ENCODE results near the gene TWIST2.

Gene TWIST2

DNA sequence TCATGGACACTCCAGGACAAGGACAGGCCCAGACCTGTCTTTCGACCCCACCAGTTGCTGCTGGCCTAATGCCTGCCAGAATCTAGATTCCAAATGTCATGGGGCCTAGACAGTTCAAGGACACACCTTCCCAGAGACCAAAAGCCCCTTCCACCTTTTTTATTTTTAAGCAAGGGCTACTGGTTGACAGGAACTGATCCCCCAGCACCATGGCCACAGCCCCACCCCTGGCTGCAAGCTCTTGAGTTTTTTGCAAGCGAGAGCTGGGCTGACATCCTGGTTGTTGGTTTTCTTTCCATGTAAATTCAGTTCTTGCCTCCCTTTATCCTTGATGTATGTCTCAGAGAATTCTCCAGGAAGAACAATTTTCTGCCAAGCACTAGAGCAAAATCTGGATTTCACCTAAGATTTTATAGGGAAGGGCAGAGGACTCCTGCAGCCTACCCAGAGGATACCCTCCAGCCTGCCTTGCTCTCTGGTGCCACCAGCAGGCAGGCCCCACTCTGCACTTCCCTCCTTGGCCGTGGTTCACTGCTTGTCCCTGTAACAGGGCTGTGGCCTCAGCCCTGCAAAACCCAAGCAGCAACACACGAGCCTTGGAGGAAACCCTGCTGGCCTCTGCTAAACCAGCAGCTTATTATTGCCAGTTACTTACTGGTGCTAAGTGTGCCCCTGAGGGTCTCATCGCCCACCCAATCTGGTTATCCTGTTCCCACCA is 97.7 kb downstream of the TWIST2 start:
- DNase-seq = no peak

GRCh38 chr2:238946318-238947242 is 98.7 kb downstream of the TWIST2 start:
- no peak for DNase-seq

DNA sequence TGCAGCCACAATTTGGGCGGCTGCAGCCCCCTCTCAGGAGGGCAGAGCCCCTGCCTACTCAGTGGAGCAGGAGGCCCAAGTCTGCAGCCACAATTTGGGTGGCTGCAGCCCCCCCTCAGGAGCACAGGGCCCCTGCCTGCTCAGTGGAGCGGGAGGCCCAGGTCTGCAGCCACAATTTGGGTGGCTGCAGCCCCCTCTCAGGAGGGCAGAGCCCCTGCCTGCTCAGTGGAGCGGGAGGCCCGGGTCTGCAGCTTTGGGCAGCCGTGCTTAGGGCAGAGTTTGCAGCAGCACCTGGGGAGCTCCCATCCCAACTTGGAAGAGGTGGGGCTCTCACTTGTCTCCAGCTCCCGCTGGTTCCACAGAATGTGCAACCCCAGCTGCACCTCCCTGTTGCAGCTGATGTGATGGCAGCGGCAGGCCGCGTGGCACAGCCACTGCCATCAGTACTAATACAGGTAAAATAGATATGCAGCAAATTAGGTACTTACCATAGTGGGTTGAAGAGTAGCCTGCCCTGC is 99.4 kb downstream of the TWIST2 start:
- no peak for DNase-seq

GRCh38 chr2:238947920-238948710 is 100.2 kb downstream of the TWIST2 start:
- no peak for DNase-seq

DNA sequence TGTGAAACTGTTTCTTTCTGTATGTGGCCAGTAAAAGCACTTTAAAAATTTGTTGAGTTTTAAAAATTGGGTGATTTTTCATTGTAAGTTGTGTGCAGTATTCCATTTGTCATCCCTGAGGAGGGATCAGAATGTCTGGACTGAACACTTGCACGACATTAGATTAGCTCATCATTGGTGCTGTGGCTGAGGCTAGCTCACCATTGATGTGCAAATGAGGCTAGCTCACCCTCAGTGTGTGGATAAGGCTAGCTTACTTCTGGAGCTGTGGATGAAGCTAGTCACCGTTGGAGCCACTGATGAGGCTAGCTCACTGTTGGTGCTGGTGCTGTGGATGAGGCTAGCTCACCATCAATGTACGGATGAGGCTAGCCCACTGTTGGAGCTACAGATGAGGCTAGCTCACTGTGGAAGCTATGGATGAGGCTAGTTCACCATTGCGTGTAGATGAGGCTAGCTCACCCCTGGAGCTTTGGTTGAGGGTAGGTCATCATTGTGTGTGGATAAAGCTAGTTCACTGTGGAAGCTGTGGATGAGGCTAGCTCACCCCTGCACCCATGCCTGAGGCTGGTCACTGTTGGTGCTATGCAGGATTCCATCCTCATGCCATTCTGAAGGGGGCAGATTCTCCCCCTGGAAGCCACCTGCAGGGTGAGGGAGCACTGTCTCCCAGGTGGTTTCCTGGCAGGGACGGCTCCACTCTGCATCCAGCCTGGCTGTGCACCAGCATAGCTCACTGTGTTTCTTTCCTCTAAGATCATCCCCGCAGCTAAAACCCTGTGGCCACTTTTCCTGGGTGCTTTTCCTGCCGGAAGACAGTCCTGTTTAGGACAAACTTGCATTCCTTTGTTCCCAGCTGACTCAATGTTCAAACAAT is 101.1 kb downstream of the TWIST2 start:
- no peak for DNase-seq

- DNase-seq = no peak
These were observed 101.9 kb downstream of the TWIST2 start for GRCh38 chr2:238949710-238950345.

DNA sequence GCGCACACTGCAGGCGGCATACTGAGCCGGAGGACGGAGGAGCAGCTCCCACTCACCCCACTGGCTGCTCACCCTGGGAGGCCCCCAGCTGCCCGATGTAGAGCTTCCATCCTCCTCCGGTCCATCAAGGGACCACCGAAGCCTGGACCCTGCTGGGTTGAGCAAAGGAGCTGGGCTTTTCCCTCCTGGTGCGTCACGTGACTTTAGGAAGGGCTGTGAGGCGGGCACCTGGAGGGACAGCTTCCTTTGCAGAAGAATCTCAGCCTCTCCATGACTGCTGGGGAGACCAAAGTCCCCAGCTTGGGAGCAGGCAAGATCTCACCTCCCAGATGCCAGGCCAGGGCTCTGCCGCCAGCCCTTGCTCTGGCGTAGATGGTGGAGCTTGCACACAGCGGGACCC is 102.7 kb downstream of the TWIST2 start:
- DNase-seq = no peak

DNA sequence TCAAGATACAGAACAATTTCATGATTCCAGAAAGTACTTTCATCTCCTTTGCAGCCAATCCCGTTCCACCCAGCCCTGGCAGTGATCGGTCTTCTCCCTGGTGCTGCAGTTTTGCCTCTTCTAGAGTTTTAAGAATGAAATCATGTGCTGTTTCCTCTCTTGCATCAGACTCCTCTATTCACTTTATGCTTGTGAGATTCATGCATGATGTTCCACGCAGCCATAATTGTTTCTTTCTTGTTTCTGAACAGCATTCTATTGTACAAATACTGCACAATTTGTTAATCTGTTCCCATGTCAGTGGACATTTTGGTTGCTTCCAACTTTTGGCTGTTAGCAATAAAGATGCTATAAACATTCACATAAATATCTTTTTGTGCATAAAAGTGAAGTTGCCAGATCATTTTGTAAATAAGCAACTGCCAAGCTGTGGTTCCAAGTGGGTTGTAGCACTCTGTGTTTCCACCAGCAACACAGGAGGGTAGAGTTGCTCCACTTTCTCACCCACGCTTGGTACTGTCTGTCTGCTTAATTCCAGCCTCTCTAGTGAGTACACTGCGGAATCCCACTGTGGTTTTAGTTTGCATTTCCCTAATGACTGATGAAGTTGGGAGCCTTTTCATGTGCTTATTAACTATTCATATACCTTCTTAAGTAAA is 104.5 kb downstream of the TWIST2 start:
- no peak for DNase-seq

- DNase-seq = no peak
These were observed 107.1 kb downstream of the TWIST2 start for GRCh38 chr2:238954841-238955591.

DNA sequence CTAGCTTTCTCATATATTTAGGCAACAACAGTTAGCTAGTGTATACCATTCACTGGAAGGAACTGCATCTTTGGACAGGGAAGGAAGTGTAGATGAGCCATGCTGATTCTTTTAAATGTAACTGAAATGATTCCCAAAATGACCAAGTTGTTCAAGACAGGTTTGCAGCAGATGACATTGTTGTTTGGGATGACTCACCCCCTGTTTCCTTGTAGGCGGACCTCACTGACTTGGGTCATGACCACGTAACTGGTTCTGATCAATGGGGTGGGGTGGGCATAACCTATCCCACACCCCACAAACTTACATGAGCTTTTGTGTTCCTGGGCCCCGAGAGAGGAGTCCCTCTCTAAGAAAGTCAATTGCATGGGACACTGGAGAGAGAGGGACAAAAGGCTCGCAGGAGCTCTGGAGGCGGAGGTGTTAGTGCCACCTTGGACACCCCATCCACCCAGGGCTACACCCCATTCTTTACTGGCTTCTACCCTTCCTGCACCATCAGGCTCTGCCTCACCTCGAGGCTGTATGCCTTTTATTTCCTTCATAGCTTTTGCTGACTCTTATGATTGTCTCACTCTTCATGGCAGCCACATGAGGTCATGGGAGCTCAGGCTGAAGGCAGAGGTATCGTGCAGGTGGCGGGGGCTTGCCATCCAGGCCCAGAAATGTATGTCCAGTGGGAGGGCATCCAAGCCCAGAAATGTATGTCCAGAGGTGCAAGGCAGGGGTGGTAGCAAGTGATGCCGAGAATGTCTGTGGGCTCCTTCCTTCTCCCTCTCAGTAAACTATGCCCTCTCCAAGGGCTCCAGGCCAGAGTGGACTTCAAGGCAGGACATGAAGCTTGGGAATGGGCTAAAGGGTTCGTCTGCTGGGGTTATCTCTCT is 108.0 kb downstream of the TWIST2 start:
- no peak for DNase-seq

DNA sequence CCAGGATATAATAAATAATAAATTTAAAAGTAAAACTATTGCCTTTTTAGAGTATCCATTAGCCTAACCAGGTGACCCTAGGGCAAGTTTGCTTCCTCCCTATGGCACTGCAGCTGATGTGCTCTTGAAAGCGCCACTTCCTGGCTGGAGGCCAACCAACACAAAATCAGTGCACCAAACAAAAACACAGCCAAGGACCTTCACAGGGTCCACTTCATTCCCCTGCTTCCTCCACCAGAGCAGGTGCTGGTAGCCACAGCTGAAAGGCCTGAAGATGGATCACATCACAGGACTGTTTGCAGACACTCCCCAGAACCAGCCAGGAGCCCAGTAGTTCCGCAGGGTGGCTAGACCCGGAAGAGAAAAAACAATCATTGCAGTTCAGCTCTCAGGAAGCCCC is 108.8 kb downstream of the TWIST2 start:
- DNase-seq = no peak
